ENCODE data around the gene ZRANB1.

Gene ZRANB1

GRCh38 chr10:124926548-124926947 lies 15.4 kb upstream of the ZRANB1 start:
- no peak for DNase-seq (ENCODE audit: extremely low spot score)
- ChIA-PET CTCF (interaction anchor here (0.6 to 1.2 kb wide), 2 partner anchors 66 to 229 kb away, joined by 3 to 4 read pairs; no protein-coding TSS in a partner anchor), POLR2A (interaction anchor here (0.9 kb wide), 1 partner anchor 9 kb away, joined by 3 read pairs; no protein-coding TSS in a partner anchor)
- TF ChIP-seq NFRKB (IDR thresholded peaks at IDR 0.05): no peak
- TF ChIP-seq FOXA1 (IDR thresholded peaks at IDR 0.05): no peak
- no peak for TF ChIP-seq ELF4 (IDR thresholded peaks at IDR 0.05)
- TF ChIP-seq SUZ12 (IDR thresholded peaks at IDR 0.05): no peak
- no peak for TF ChIP-seq TARDBP (IDR thresholded peaks at IDR 0.05)

GRCh38 chr10:124928087-124928486 lies 13.8 kb upstream of the ZRANB1 start:
- ChIA-PET CTCF (no interaction called here), POLR2A (interaction anchor here (1.2 kb wide), 1 partner anchor 12 kb away, joined by 4 read pairs; no protein-coding TSS in a partner anchor)
- no peak for DNase-seq (ENCODE audit: extremely low spot score)
- TF ChIP-seq SUZ12 (IDR thresholded peaks at IDR 0.05) (no peak), SP1 (IDR thresholded peaks at IDR 0.05) (no peak), FOXK2 (IDR thresholded peaks at IDR 0.05) (no peak), CTBP1 (IDR thresholded peaks at IDR 0.05; ENCODE audit: borderline replicate concordance) (no peak), L3MBTL2 (conservative IDR thresholded peaks at IDR 0.05) (no peak), LEF1 (IDR thresholded peaks at IDR 0.05; ENCODE audit: borderline replicate concordance) (no peak), ELF4 (IDR thresholded peaks at IDR 0.05) (no peak), HDGF (IDR thresholded peaks at IDR 0.05; ENCODE audit: borderline replicate concordance) (no peak), FOXA1 (IDR thresholded peaks at IDR 0.05) (no peak), PKNOX1 (IDR thresholded peaks at IDR 0.05) (no peak), BHLHE40 (IDR thresholded peaks at IDR 0.05; ENCODE audit: borderline replicate concordance) (no peak), ZNF384 (IDR thresholded peaks at IDR 0.05) (no peak), FOXM1 (IDR thresholded peaks at IDR 0.05; ENCODE audit: borderline replicate concordance) (no peak), TARDBP (IDR thresholded peaks at IDR 0.05) (no peak), ARNT (IDR thresholded peaks at IDR 0.05) (no peak), NFRKB (IDR thresholded peaks at IDR 0.05) (no peak)

- POLR2A ChIA-PET: interaction anchor here (1.2 kb wide), 1 partner anchor 13 kb away, joined by 4 read pairs; no protein-coding TSS in a partner anchor
- CTCF ChIA-PET: no interaction called here
- TF ChIP-seq L3MBTL2 (conservative IDR thresholded peaks at IDR 0.05): no peak
- no peak for DNase-seq (ENCODE audit: extremely low spot score)
Measured at GRCh38 chr10:124928545-124928944, 13.4 kb upstream of the ZRANB1 start.

GRCh38 chr10:124935946-124936345 lies 6.0 kb upstream of the ZRANB1 start:
- ChIA-PET CTCF (no interaction called here), POLR2A (no interaction called here)
- DNase-seq (ENCODE audit: extremely low spot score): no peak
- TF ChIP-seq LEF1 (IDR thresholded peaks at IDR 0.05; ENCODE audit: borderline replicate concordance) (no peak), PKNOX1 (IDR thresholded peaks at IDR 0.05) (no peak), HDGF (IDR thresholded peaks at IDR 0.05; ENCODE audit: borderline replicate concordance) (no peak), TARDBP (IDR thresholded peaks at IDR 0.05) (no peak), NFRKB (IDR thresholded peaks at IDR 0.05) (no peak), ZNF384 (IDR thresholded peaks at IDR 0.05) (no peak), FOXA1 (IDR thresholded peaks at IDR 0.05) (no peak), FOXM1 (IDR thresholded peaks at IDR 0.05; ENCODE audit: borderline replicate concordance) (no peak), SUZ12 (IDR thresholded peaks at IDR 0.05) (no peak), BHLHE40 (IDR thresholded peaks at IDR 0.05; ENCODE audit: borderline replicate concordance) (no peak)

- DNase-seq (ENCODE audit: extremely low spot score): no peak
- ChIA-PET CTCF (no interaction called here), POLR2A (no interaction called here)
- TF ChIP-seq ELF4 (IDR thresholded peaks at IDR 0.05) (no peak), LEF1 (IDR thresholded peaks at IDR 0.05; ENCODE audit: borderline replicate concordance) (no peak), SP1 (IDR thresholded peaks at IDR 0.05) (no peak), FOXM1 (IDR thresholded peaks at IDR 0.05; ENCODE audit: borderline replicate concordance) (no peak), SUZ12 (IDR thresholded peaks at IDR 0.05) (no peak), L3MBTL2 (conservative IDR thresholded peaks at IDR 0.05) (no peak)
Measured at GRCh38 chr10:124936813-124937212, 5.1 kb upstream of the ZRANB1 start.

- ChIA-PET POLR2A (no interaction called here), CTCF (interaction anchor here (0.6 kb wide), 1 partner anchor 10 kb away, joined by 3 read pairs; no protein-coding TSS in a partner anchor)
Measured at GRCh38 chr10:124939290-124939689, 2.6 kb upstream of the ZRANB1 start.

More at GRCh38 chr10:124939290-124939689, 2.6 kb upstream of the ZRANB1 start:
- TF ChIP-seq LEF1 (IDR thresholded peaks at IDR 0.05; ENCODE audit: borderline replicate concordance): no peak
- no peak for TF ChIP-seq ZNF384 (IDR thresholded peaks at IDR 0.05)
- peak; percentile 79 for TF ChIP-seq PKNOX1 (IDR thresholded peaks at IDR 0.05)
- no peak for DNase-seq (ENCODE audit: extremely low spot score)
